ENCODE results near the gene MRLN. TPM values are rescaled to one million over a fixed set of nuclear protein-coding genes. Genes with fewer than 3 reads are reported as not detected.
A peak's percentile ranks its signal among the peaks of the same experiment; 100 is the strongest.
"Not testable (repeated sequence)": the region's sequence is repeated elsewhere in the genome, so short reads cannot be mapped to it uniquely, and the experiment has no call there.

Gene MRLN
- total and polyA plus RNA-seq, 4 donors, result 0.35 to 0.98 (median 0.75) TPM; not detected in 1

DNA sequence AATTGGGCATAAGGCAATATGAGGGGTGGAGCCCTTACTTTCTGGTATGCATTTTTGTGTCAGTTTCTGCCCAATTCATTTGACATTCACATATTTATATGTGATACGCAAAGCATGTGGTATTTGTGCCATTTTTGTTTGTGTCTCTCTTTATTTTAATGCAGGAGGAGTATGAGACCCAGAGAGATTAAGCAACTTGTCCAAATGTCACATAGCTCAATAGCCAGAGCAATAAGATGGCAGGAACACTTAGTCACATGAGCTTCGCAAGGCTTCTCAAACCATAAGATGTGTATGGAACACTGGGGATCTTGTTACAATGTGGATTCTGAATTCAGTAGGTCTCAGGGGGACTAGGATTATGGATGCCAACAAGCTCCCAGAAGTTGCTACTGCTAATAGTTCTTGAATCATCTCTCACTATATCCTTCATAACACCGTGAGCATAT is 19.2 kb downstream of the MRLN start:
- ATAC-seq (ENCODE audit: insufficient read depth, low FRiP score), result no peak
- TF ChIP-seq, protein P1, sequence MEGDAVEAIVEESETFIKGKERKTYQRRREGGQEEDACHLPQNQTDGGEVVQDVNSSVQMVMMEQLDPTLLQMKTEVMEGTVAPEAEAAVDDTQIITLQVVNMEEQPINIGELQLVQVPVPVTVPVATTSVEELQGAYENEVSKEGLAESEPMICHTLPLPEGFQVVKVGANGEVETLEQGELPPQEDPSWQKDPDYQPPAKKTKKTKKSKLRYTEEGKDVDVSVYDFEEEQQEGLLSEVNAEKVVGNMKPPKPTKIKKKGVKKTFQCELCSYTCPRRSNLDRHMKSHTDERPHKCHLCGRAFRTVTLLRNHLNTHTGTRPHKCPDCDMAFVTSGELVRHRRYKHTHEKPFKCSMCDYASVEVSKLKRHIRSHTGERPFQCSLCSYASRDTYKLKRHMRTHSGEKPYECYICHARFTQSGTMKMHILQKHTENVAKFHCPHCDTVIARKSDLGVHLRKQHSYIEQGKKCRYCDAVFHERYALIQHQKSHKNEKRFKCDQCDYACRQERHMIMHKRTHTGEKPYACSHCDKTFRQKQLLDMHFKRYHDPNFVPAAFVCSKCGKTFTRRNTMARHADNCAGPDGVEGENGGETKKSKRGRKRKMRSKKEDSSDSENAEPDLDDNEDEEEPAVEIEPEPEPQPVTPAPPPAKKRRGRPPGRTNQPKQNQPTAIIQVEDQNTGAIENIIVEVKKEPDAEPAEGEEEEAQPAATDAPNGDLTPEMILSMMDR (IDR thresholded peaks at IDR 0.05; ENCODE audit: control extremely low read depth, extremely low read depth), result no peak
- H3K36me3 ChIP-seq (ENCODE audit: control insufficient read depth in 4 of 4, insufficient read depth in 4 of 4, low read length in 4 of 4), result no peaks in the 10 kb centered on the region
- WGBS, 2 donors, result 85 to 88% methylated on average over 3 of the region's 3 CpGs
- H3K4me3 ChIP-seq, result no peak overlapping the region
- no peak overlapping the region for H3K27ac ChIP-seq (ENCODE audit: low read depth in 1 of 2, low read length in 1 of 2)
- DNase-seq, result no peak
- H3K4me1 ChIP-seq (ENCODE audit: control insufficient read depth in 5 of 5, insufficient read depth in 5 of 5, low read length in 5 of 5), result no peaks in the 10 kb centered on the region
- H3K9ac ChIP-seq (ENCODE audit: insufficient read depth in 1 of 2, low read length in 2 of 2), result no peak overlapping the region
- H3K9me3 ChIP-seq (ENCODE audit: control insufficient read depth in 4 of 4, insufficient read depth in 3 of 4, low read length in 3 of 4), result no peaks in the 10 kb centered on the region
- peaks cover 0 to 2% (median 0%) of the 10 kb centered on the region in 3 donors for H3K27me3 ChIP-seq (ENCODE audit: control insufficient read depth in 3 of 3, insufficient read depth in 3 of 3, low read length in 2 of 3)

DNA sequence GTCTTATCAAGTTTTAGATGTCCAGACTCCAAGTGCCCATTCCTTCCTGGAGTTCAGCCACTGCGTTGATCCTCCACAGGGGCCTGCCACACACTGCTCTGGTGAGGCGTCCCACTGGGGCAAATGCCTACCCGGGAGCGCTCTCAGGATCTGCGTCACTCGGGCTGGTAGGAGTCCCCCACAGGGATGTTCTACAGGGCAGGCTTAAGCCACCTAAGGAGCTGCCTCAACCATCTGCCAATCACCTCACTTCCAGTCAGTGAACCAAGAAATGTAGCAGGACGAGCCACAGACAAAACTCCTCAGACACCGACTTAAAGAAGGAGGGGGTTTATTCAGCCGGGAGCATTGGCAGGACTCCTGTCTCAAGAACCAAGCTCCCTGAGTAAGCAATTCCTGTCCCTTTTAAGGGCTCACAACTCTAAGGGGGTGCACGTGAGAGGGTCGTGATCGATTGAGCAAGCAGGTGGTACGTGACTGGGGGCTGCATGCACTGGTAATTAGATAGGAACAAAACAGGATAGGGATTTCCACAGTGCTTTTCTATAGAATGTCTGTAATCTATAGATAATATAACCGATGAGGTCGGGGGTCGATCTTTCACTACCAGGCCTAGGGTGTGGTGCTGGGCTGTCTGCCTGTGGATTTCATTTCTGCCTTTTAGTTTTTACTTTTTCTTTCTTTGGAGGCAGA is 19.8 kb downstream of the MRLN start:
- ATAC-seq (ENCODE audit: insufficient read depth, low FRiP score), result not testable (repeated sequence)

DNA sequence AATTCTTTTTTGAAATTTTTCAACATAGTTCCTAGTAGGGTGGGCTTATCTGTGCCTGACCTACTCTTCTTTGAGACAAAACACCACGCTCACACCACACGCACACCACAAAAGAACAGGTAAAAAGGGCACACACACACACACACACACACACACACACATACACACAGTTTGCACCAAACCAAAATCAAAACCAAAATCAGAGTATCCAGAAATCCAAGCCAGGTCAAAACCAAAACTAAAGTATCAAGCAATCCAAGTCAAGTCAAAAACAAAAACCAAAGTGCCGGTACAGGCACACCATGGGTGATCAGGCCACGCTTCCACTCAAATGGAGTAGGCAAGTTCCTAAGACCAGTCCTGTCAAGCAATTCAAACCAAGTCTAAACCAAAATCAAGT is 20.4 kb downstream of the MRLN start:
- 85 to 95% methylated on average over 4 of the region's 4 CpGs for WGBS, 2 donors
- H3K27ac ChIP-seq (ENCODE audit: low read depth in 1 of 2, low read length in 1 of 2); H3K4me3 ChIP-seq; H3K27me3 ChIP-seq (ENCODE audit: control insufficient read depth in 3 of 3, insufficient read depth in 3 of 3, low read length in 2 of 3); H3K9me3 ChIP-seq (ENCODE audit: control insufficient read depth in 4 of 4, insufficient read depth in 3 of 4, low read length in 3 of 4); H3K9ac ChIP-seq (ENCODE audit: insufficient read depth in 1 of 2, low read length in 2 of 2); ATAC-seq (ENCODE audit: insufficient read depth, low FRiP score); H3K4me1 ChIP-seq (ENCODE audit: control insufficient read depth in 5 of 5, insufficient read depth in 5 of 5, low read length in 5 of 5); H3K36me3 ChIP-seq (ENCODE audit: control insufficient read depth in 4 of 4, insufficient read depth in 4 of 4, low read length in 4 of 4); DNase-seq: not testable (repeated sequence)

More for the DNA sequence above, 19.8 kb downstream of the MRLN start:
- H3K4me3 ChIP-seq; DNase-seq; H3K36me3 ChIP-seq (ENCODE audit: control insufficient read depth in 4 of 4, insufficient read depth in 4 of 4, low read length in 4 of 4); H3K4me1 ChIP-seq (ENCODE audit: control insufficient read depth in 5 of 5, insufficient read depth in 5 of 5, low read length in 5 of 5); H3K27ac ChIP-seq (ENCODE audit: low read depth in 1 of 2, low read length in 1 of 2); H3K27me3 ChIP-seq (ENCODE audit: control insufficient read depth in 3 of 3, insufficient read depth in 3 of 3, low read length in 2 of 3); H3K9me3 ChIP-seq (ENCODE audit: control insufficient read depth in 4 of 4, insufficient read depth in 3 of 4, low read length in 3 of 4); H3K9ac ChIP-seq (ENCODE audit: insufficient read depth in 1 of 2, low read length in 2 of 2): not testable (repeated sequence)
- WGBS, 2 donors, result 96% methylated on average over 16 of the region's 16 CpGs

DNA sequence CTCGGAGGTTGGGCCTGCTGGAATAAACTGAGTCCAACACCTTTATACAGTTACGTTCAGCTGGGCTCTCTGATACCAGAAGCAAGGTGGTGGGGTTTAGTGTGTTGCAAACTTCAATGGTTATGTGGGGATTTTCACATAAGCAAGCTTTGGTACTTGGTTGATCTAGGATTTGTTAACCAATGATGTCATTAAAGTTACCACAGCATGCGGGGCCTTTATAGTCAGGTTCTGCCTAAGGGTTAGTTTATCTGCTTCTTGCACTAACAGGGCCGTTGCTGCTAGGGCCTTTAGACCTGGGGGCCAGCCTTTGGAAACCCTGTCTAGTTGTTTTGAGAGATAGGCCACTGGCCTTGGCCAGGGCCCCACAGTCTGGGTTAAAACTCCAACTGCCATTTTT is 24.1 kb downstream of the MRLN start:
- H3K4me1 ChIP-seq (ENCODE audit: control insufficient read depth in 5 of 5, insufficient read depth in 5 of 5, low read length in 5 of 5); H3K27me3 ChIP-seq (ENCODE audit: control insufficient read depth in 3 of 3, insufficient read depth in 3 of 3, low read length in 2 of 3); H3K27ac ChIP-seq (ENCODE audit: low read depth in 1 of 2, low read length in 1 of 2); H3K4me3 ChIP-seq; ATAC-seq (ENCODE audit: insufficient read depth, low FRiP score); H3K9ac ChIP-seq (ENCODE audit: insufficient read depth in 1 of 2, low read length in 2 of 2); H3K9me3 ChIP-seq (ENCODE audit: control insufficient read depth in 4 of 4, insufficient read depth in 3 of 4, low read length in 3 of 4); DNase-seq; H3K36me3 ChIP-seq (ENCODE audit: control insufficient read depth in 4 of 4, insufficient read depth in 4 of 4, low read length in 4 of 4): not testable (repeated sequence)
- 89 to 92% methylated on average over 4 of the region's 4 CpGs for WGBS, 2 donors

DNA sequence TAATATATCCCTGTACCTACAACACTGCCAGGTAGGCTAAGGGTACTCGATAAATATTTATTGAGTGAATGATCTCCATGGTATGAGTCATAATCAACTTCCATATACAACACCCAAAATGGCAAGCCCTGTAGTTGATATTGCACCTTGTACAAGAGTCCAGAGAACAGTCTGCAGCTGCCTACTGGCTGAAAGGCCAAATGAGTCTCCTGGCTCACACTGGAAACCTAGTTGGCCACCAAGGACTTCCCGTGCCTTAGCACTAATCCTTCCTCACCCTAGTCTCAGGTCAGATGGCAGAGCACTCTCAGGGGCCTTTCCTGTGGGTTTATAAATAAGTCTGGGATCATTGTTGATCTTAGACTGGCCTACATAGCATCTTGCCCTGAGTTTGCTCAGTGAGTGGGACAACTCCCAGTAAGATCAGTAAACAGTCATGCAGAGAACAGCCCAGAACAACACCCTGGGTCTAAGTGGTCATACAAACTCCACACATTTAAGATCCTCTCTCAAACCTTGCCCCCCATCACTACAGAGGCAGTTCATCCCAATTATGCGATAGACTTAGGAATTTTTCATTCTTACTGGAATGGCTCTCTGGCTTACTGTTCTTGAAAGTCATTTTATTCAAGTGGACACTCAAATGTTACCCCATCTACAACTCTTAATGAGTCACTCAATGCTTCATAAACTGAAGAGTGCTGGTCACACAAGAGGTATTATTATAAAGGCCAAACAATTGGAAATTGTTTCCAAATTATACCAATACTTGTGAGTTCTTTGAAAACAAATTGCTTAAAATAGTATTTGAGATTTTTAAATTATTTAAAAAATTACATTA is 28.9 kb downstream of the MRLN start:
- no peaks in the 10 kb centered on the region for H3K27me3 ChIP-seq (ENCODE audit: control insufficient read depth in 3 of 3, insufficient read depth in 3 of 3, low read length in 2 of 3)
- no peak overlapping the region for H3K4me3 ChIP-seq
- no peak overlapping the region for H3K27ac ChIP-seq (ENCODE audit: low read depth in 1 of 2, low read length in 1 of 2)
- TF ChIP-seq, protein P1 (IDR thresholded peaks at IDR 0.05; ENCODE audit: control extremely low read depth, extremely low read depth), result no peak
- H3K9ac ChIP-seq (ENCODE audit: insufficient read depth in 1 of 2, low read length in 2 of 2), result no peak overlapping the region
- no peaks in the 10 kb centered on the region for H3K36me3 ChIP-seq (ENCODE audit: control insufficient read depth in 4 of 4, insufficient read depth in 4 of 4, low read length in 4 of 4)
- WGBS, 2 donors, result 66 to 87% methylated on average over 3 of the region's 3 CpGs
- H3K9me3 ChIP-seq (ENCODE audit: control insufficient read depth in 4 of 4, insufficient read depth in 3 of 4, low read length in 3 of 4), result no peaks in the 10 kb centered on the region
- DNase-seq (no peak), ATAC-seq (ENCODE audit: insufficient read depth, low FRiP score) (peak; percentile 81)
- H3K4me1 ChIP-seq (ENCODE audit: control insufficient read depth in 5 of 5, insufficient read depth in 5 of 5, low read length in 5 of 5), result no peaks in the 10 kb centered on the region
